Small intestine (tissue), 7 donors: ENCODE results near the gene DPP4. TPM values are rescaled to one million over a fixed set of nuclear protein-coding genes. Genes with fewer than 3 reads are reported as not detected.
"Not testable (repeated sequence)": the region's sequence is repeated elsewhere in the genome, so short reads cannot be mapped to it uniquely, and the experiment has no call there.

Experiments
- DNase-seq, 2 donors: peaks; one replicate each; pipeline versions ENCODE4 v3.0.0 to v3.0.0-alpha.2; 2013
- FAIRE-seq: peaks from 2 replicates; lab custom pipeline; 2012; peaks lifted over from hg19 to GRCh38; lab: Jason Lieb, UNC
- H3K27ac ChIP-seq, 3 donors: one replicate each; pipeline ENCODE4 v1.5.1; 2013; ENCODE audit warnings: low read length in 2 of 3, mild to moderate bottlenecking in 2 of 3, control low read depth in 1 of 3, inconsistent platforms in 1 of 3, low read depth in 1 of 3, moderate library complexity in 1 of 3
- H3K27me3 ChIP-seq, 3 donors: one replicate each; pipeline ENCODE4 v1.6.1; 2013; ENCODE audit warnings: low read length in 3 of 3, inconsistent platforms in 1 of 3; ENCODE audit not compliant: control insufficient read depth in 3 of 3, insufficient read depth in 3 of 3
- H3K36me3 ChIP-seq, 3 donors: one replicate each; pipeline ENCODE4 v1.6.1; 2013; ENCODE audit warnings: low read length in 3 of 3, inconsistent platforms in 1 of 3, low read depth in 1 of 3, mild to moderate bottlenecking in 1 of 3, moderate library complexity in 1 of 3; ENCODE audit not compliant: control insufficient read depth in 3 of 3, insufficient read depth in 2 of 3
- H3K4me1 ChIP-seq, 3 donors: one replicate each; pipeline ENCODE4 v1.6.1; 2013; ENCODE audit warnings: low read length in 2 of 3, inconsistent platforms in 1 of 3, low read depth in 1 of 3, mild to moderate bottlenecking in 1 of 3, moderate library complexity in 1 of 3; ENCODE audit not compliant: control insufficient read depth in 3 of 3, insufficient read depth in 2 of 3
- H3K4me3 ChIP-seq, 3 donors: one replicate each; pipeline ENCODE4 v1.5.1; 2013; ENCODE audit warnings: low read length in 3 of 3, control low read depth in 1 of 3, inconsistent platforms in 1 of 3, low read depth in 1 of 3, mild to moderate bottlenecking in 1 of 3, moderate library complexity in 1 of 3
- H3K9me3 ChIP-seq, 2 donors: one replicate each; pipeline ENCODE4 v1.6.1; 2013; ENCODE audit warnings: low read depth in 1 of 2, low read length in 1 of 2; ENCODE audit not compliant: control insufficient read depth in 2 of 2, insufficient read depth in 1 of 2
- WGBS, 3 donors: extraction: QIAGEN DNeasy Blood & Tissue Kit; methylation state at CpG; one replicate each; pipeline ENCODE4 v1.1.7; 2013; 5-methylcytosine and 5-hydroxymethylcytosine counted together
- polyA plus RNA-seq, 4 donors: library from polyadenylated mRNA; stranded (reverse) in 3 of 4; unstranded in 1 of 4; fragments of 200-250 nt in 3 of 4; fragments of 120-200 nt in 1 of 4; gene quantifications; one replicate each; pipeline versions ENCODE4 v1.2.1 to v1.2.3, GENCODE V29; 2013
- donor health status: healthy with polysubstance abuse.
- donor health status: control.
- donor health status: control.
- donor health status: Bipolar disorder and iron deficiency.
- donor health status: healthy.

The DPP4 gene
- polyA plus RNA-seq, 4 donors: 35.8 to 253 (median 52.0) TPM

- WGBS, 3 donors: 24 to 57% (median 48%) methylated on average over 7 of the region's 7 CpGs
- peaks cover 4 to 32% (median 6%) of the 10 kb centered on the region in 3 donors for H3K4me1 ChIP-seq
- no peaks in the 10 kb centered on the region for H3K36me3 ChIP-seq
- no peaks in the 10 kb centered on the region for H3K27me3 ChIP-seq
- FAIRE-seq (no peak), DNase-seq (peak; percentile 36 to 76)
- no peaks in the 10 kb centered on the region for H3K9me3 ChIP-seq
- H3K4me3 ChIP-seq: no peak overlapping the region
- peak overlapping the region in 2 of 3 donors; percentile 30 to 69 for H3K27ac ChIP-seq
Measured at GRCh38 chr2:161982548-161983330, 91.3 kb downstream of the DPP4 start.

GRCh38 chr2:161981679-161982250 is 92.2 kb downstream of the DPP4 start:
- H3K27ac ChIP-seq: peak overlapping the region; percentile 42 to 69 (median 65)
- FAIRE-seq: no peak
- peak; percentile 79 to 80 for DNase-seq

GRCh38 chr2:161980976-161981375 is 93.0 kb downstream of the DPP4 start:
- H3K36me3 ChIP-seq: no peaks in the 10 kb centered on the region
- H3K9me3 ChIP-seq: no peaks in the 10 kb centered on the region
- H3K4me1 ChIP-seq: peaks cover 4 to 27% (median 6%) of the 10 kb centered on the region in 3 donors
- no peak overlapping the region for H3K4me3 ChIP-seq
- 3 to 34% (median 9%) methylated on average over 1 of the region's 1 CpG for WGBS, 3 donors
- H3K27me3 ChIP-seq: no peaks in the 10 kb centered on the region
- peak; percentile 49 for FAIRE-seq
- H3K27ac ChIP-seq: peak overlapping the region in 1 of 3 donors; percentile 55
- peak in 1 of 2 donors; percentile 90 for DNase-seq

More at GRCh38 chr2:161981679-161982250, 92.2 kb downstream of the DPP4 start:
- H3K4me1 ChIP-seq: peaks cover 4 to 32% (median 6%) of the 10 kb centered on the region in 3 donors
- H3K36me3 ChIP-seq: no peaks in the 10 kb centered on the region
- WGBS, 3 donors: 23 to 62% (median 46%) methylated on average over 10 of the region's 10 CpGs
- H3K27me3 ChIP-seq: no peaks in the 10 kb centered on the region
- H3K9me3 ChIP-seq: no peaks in the 10 kb centered on the region
- H3K4me3 ChIP-seq: no peak overlapping the region

- H3K27ac ChIP-seq: no peak overlapping the region
- no peaks in the 10 kb centered on the region for H3K9me3 ChIP-seq
- no peaks in the 10 kb centered on the region for H3K36me3 ChIP-seq
- 59 to 95% (median 67%) methylated on average over 2 of the region's 2 CpGs for WGBS, 3 donors
- no peak for FAIRE-seq
- no peak for DNase-seq
- H3K27me3 ChIP-seq: no peaks in the 10 kb centered on the region
- no peak overlapping the region for H3K4me3 ChIP-seq
- H3K4me1 ChIP-seq: peaks cover 4 to 25% (median 6%) of the 10 kb centered on the region in 3 donors
Measured at GRCh38 chr2:161979490-161979889, 94.5 kb downstream of the DPP4 start.

- H3K27ac ChIP-seq, DNase-seq, H3K4me3 ChIP-seq, FAIRE-seq, H3K9me3 ChIP-seq, H3K36me3 ChIP-seq, H3K27me3 ChIP-seq: not testable (repeated sequence)
- H3K4me1 ChIP-seq: peaks cover 4 to 21% (median 6%) of the 10 kb centered on the region in 3 donors
- WGBS, 3 donors: 83 to 87% (median 83%) methylated on average over 6 of the region's 6 CpGs
Measured at GRCh38 chr2:161977926-161978325, 96.1 kb downstream of the DPP4 start.

- Histone ChIP-seq H3K36me3 (no peaks in the 10 kb centered on the region), H3K27ac (no peak overlapping the region), H3K4me3 (no peak overlapping the region), H3K4me1 (peaks cover 0 to 13% (median 6%) of the 10 kb centered on the region in 3 donors), H3K9me3 (no peaks in the 10 kb centered on the region), H3K27me3 (no peaks in the 10 kb centered on the region)
- no peak for DNase-seq
- FAIRE-seq: no peak
Measured at GRCh38 chr2:161976917-161977316, 97.1 kb downstream of the DPP4 start.

- Histone ChIP-seq H3K9me3 (no peaks in the 10 kb centered on the region), H3K27ac (no peak overlapping the region), H3K4me3 (no peak overlapping the region), H3K27me3 (no peaks in the 10 kb centered on the region), H3K4me1 (peaks cover 0 to 8% (median 6%) of the 10 kb centered on the region in 3 donors), H3K36me3 (no peaks in the 10 kb centered on the region)
- no peak for FAIRE-seq
- WGBS, 3 donors: 76 to 95% (median 85%) methylated on average over 1 of the region's 1 CpG
- DNase-seq: no peak
Measured at GRCh38 chr2:161976295-161976694, 97.7 kb downstream of the DPP4 start.

GRCh38 chr2:161975813-161976160 is 98.2 kb downstream of the DPP4 start:
- no peaks in the 10 kb centered on the region for H3K27me3 ChIP-seq
- no peak for FAIRE-seq
- no peaks in the 10 kb centered on the region for H3K9me3 ChIP-seq
- H3K4me3 ChIP-seq: no peak overlapping the region
- no peak for DNase-seq
- WGBS, 3 donors: 89 to 97% (median 97%) methylated on average over 2 of the region's 2 CpGs
- no peaks in the 10 kb centered on the region for H3K36me3 ChIP-seq
- peaks cover 0 to 6% (median 3%) of the 10 kb centered on the region in 3 donors for H3K4me1 ChIP-seq
- H3K27ac ChIP-seq: no peak overlapping the region
